22Rv1 (cell line): ENCODE data around the gene COL16A1.

Experiments used
- CTCF ChIP-seq: fragments of 450-650 bp; IDR thresholded peaks from 2 replicates; pipeline ENCODE4 v1.5.1; 2017; ENCODE audit warnings: mild to moderate bottlenecking
- ZFX ChIP-seq: fragments of 450-650 bp; IDR thresholded peaks from 2 replicates; pipeline ENCODE4 v1.6.1; 2017; ENCODE audit warnings: antibody characterized with exemption, borderline replicate concordance

- TF ChIP-seq CTCF = no peak
- no peak for TF ChIP-seq ZFX
These were observed 77.3 kb downstream of the COL16A1 start for GRCh38 chr1:31626223-31627207.
